NCI-H128 (cell line): ENCODE results near the gene TPK1.
"Not testable (repeated sequence)": the region's sequence is repeated elsewhere in the genome, so short reads cannot be mapped to it uniquely, and the experiment has no call there.

Experiments
- DNase-seq: peaks from one replicate; lab custom pipeline; 2025; ENCODE audit not compliant: unreplicated experiment; lab: John Stamatoyannopoulos, UW

TPK1 gene

GRCh38 chr7:144728551-144728950, 107.3 kb downstream of the TPK1 start:
- DNase-seq: no peak

DNA sequence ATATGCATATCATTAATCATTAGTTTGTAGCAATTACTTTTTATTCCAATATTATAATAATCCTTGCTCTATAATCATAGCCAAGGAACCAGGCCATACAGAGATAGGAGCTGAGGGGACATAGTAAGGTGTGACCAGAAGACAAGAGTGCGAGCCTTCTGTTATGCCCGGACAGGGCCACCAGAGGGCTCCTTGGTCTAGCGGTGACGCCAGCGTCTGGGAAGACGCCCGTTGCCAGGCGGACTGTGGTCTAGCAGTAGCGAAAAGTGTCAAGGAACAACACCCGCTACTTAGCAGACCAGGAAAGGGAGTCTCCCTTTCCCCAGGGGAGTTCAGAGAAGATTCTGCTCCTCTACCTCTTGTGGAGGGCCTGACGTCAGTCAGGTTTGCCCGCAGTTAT, 109.0 kb downstream of the TPK1 start:
- DNase-seq: not testable (repeated sequence)

GRCh38 chr7:144725070-144725469, 110.8 kb downstream of the TPK1 start:
- DNase-seq: no peak

- no peak for DNase-seq
These were observed 112.6 kb downstream of the TPK1 start for GRCh38 chr7:144723301-144723700.

GRCh38 chr7:144720710-144721109, 115.1 kb downstream of the TPK1 start:
- DNase-seq: no peak

GRCh38 chr7:144720149-144720548, 115.7 kb downstream of the TPK1 start:
- no peak for DNase-seq

GRCh38 chr7:144717720-144718119, 118.1 kb downstream of the TPK1 start:
- no peak for DNase-seq

DNA sequence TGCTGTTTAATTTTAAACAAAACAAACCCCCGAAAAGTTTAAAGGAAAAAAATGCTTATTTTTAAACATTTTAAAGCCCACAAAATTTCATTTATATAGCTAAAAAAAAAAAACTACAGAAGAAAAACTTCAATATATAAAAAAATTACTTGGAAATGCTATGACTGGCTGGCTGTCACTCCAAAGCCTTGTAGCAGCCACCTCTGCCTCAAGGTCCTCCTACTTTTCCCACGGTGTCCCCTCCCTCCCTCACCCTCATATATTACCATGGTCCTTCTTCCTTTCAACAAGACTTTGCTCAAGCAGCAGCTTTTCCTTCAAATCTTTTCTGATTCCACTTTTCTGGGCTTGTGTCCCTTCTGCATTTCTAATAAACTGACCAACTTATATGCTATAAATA, 122.0 kb downstream of the TPK1 start:
- DNase-seq: no peak

- no peak for DNase-seq
These were observed 125.1 kb downstream of the TPK1 start for GRCh38 chr7:144710791-144711190.

GRCh38 chr7:144709066-144709465, 126.8 kb downstream of the TPK1 start:
- no peak for DNase-seq

- DNase-seq: no peak
These were observed 144.6 kb downstream of the TPK1 start for GRCh38 chr7:144691240-144691639.

- DNase-seq: no peak
These were observed 153.1 kb downstream of the TPK1 start for GRCh38 chr7:144682581-144683280.

GRCh38 chr7:144676492-144676891, 159.4 kb downstream of the TPK1 start:
- no peak for DNase-seq

GRCh38 chr7:144674550-144674949, 161.3 kb downstream of the TPK1 start:
- DNase-seq: no peak

GRCh38 chr7:144672869-144673268, 163.0 kb downstream of the TPK1 start:
- no peak for DNase-seq

- DNase-seq: no peak
These were observed 164.4 kb downstream of the TPK1 start for GRCh38 chr7:144671429-144671828.

DNA sequence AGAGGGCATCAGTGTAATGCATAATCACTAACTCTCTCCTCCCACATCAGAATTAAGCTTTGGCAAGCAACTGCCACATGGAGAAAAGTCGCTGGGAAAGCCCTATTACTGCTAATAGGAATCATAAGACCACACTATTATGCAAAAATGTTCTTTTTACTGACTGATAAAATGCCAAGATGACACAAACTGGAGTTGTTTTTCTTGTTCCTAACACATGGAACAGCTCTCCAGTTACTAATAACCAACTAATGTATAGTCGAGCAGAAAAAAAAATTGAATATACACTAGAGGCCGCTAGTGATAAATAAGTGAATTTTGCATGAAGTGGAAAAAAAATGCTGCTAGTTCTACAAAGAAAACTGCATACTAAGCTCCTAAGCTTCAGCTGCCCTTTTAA, 165.6 kb downstream of the TPK1 start:
- no peak for DNase-seq

GRCh38 chr7:144668503-144668902, 167.3 kb downstream of the TPK1 start:
- no peak for DNase-seq

DNA sequence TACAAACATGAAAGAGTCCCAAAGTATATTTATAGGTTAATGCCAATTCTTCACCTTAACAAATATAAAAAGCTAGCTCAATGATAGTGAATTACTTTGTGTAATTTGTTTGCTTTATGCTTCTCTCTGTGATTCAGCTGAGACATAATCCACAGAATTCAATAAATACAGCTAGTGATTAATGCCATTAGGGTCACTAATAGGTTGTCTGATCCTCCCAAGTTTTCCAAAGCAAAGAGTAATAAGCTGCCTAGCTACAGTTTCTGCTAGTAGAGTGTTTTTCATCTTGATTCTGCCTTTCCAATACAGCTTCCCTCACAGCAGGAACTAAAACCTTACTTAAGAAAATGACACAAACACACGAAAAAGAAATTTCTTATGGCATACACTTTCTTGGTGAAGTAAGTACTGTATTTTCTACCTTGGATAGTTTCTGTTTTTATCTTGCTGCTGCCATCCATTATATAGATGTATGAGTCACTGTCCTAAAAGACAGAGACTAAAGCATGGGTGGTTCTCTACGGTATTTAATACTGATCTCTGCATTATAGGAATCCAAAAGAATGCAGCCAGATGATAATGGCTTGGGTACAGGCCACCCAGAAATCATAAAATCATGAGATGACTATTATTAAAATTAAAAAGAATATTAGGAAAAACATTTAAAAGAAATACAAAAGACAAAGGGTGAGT, 170.0 kb downstream of the TPK1 start:
- DNase-seq: no peak

DNA sequence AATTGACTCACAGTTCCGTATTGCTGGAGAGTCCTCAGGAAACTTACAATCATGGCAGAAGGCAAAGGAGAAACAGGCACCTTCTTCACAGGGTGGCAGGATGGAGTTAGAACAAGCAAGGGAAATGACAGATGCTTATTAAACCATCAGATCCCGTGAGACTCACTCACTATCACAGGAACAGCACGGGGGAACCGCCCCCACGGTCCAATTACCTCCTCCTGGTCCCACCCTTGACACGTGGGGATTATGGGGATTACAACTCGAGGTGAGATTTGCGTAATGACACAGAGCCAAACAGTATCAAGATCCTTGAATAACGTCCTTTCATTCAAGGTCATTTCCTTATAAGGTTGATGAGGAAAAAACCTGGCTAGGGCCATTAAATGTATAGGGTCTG, 176.6 kb downstream of the TPK1 start:
- no peak for DNase-seq

GRCh38 chr7:144656965-144657517, 178.8 kb downstream of the TPK1 start:
- no peak for DNase-seq

- DNase-seq: no peak
These were observed 182.4 kb downstream of the TPK1 start for GRCh38 chr7:144653449-144653848.
